ENCODE results near the gene ELN.

ELN gene

GRCh38 chr7:74093671-74094223 lies 65.8 kb downstream of the ELN start:
- peak in 1 of 3 donors; percentile 12 for DNase-seq (ENCODE audit: low read depth in 3 of 3)

GRCh38 chr7:74094224-74095101 lies 66.5 kb downstream of the ELN start:
- DNase-seq (ENCODE audit: low read depth in 3 of 3), result peak; percentile 65 to 84 (median 68)

DNA sequence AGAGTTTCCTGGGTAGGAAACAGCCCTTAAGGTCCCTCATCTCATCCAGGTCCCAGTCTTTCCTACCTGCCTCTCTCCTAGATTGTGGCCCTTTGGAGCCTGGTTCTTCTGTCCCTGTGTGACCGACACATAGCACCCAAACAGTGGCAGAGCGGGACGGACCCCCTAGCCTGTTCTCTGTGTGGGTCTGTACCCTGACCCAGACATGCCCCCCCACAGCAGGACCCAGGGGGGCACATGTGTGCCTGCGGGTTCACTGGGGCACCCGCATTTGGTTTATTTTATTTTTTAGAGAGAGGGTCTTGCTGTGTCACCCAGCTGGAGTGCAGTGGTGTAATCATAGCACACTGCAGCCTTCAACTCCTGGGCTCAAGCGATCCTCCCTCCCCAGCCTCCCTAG lies 67.2 kb downstream of the ELN start:
- DNase-seq (ENCODE audit: low read depth in 3 of 3), result no peak

GRCh38 chr7:74097937-74098614 lies 70.1 kb downstream of the ELN start:
- DNase-seq (ENCODE audit: low read depth in 3 of 3), result no peak

- DNase-seq (ENCODE audit: low read depth in 3 of 3), result no peak
Measured at GRCh38 chr7:74099031-74099430, 71.1 kb downstream of the ELN start.

- no peak for DNase-seq (ENCODE audit: low read depth in 3 of 3)
Measured at GRCh38 chr7:74101061-74101681, 73.2 kb downstream of the ELN start.

DNA sequence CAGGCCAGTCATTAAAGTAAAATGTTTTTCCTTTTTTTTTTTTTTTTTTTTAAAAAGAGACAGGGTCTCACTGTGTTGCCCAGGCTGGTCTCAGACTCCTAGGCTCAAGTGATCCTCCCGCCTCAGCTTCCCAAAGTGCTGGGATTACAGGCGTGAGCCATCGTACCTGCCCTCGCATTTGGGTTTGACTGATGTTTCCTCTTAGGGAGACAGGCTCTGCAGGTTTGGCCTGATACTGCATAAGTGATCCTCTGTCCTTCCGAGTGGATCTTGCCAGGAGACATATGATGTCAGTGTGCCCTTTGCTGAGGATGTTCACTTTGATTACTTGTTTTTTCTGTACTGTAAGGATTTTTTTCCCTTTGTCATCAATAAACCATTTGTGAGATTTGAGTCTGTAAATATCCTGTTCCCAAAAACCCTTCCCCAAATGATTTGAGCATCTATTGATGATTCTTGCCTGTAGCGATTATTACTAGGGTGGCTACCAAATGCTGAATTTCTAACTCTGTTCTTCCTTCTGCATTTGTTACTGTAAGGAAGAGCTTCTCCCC lies 75.3 kb downstream of the ELN start:
- DNase-seq (ENCODE audit: low read depth in 3 of 3), result no peak

DNA sequence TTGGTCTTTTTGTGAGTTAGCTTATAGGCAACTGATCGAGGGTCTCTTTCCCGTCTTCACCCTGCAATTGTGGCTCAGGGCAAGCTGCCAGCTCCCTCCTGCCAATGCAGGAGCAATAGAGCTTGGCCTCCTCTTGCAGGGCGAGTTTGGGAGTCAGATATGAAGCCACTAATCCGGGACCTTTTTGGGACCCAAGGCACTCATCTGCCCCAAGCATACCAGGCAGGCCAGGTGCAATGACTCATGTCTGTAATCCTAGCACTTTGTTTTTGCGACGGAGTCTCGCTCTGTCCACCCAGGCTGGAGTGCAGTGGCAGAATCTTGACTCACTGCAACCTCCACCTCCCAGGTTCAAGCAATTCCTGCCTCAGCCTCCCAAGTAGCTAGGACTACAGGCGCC lies 76.7 kb downstream of the ELN start:
- DNase-seq (ENCODE audit: low read depth in 3 of 3), result no peak

DNA sequence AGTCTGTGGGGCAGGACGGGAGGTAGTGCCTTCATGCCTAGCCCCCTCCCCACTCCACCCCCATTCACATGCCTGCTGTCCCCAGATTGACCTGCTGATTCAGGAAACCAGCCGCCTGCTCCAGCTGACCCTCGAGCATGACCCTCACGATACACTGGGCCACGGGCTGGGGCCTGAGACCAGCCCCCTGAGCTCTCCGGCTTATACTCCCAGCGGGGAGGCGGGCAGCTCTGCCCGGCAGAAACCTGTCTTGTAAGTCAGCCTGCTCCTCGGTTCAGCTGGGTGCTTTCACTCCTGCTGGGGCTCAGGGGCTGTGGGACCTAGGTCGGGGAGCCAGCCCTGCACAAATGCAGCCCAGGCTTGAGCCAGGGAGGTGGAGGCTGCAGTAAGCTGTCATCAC lies 78.0 kb downstream of the ELN start:
- DNase-seq (ENCODE audit: low read depth in 3 of 3), result no peak

DNA sequence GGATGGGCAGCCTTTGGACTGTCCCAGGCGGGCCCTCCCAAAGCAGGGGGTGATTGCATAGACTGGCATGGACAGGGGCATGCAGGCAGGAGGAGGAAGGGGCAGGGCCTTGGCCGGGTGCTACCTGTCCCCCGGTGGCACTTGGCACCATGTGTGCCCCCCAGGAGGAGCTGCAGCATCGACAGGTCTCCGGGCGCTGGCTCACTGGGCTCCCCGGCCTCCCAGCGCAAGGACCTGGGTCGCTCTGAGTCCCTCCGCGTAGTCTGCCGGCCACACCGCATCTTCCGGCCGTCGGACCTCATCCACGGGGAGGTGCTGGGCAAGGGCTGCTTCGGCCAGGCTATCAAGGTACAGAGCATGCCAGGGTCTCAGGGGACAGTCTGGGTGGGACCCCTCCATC lies 78.9 kb downstream of the ELN start:
- no peak for DNase-seq (ENCODE audit: low read depth in 3 of 3)

GRCh38 chr7:74115326-74115725 lies 87.4 kb downstream of the ELN start:
- no peak for DNase-seq (ENCODE audit: low read depth in 3 of 3)

DNA sequence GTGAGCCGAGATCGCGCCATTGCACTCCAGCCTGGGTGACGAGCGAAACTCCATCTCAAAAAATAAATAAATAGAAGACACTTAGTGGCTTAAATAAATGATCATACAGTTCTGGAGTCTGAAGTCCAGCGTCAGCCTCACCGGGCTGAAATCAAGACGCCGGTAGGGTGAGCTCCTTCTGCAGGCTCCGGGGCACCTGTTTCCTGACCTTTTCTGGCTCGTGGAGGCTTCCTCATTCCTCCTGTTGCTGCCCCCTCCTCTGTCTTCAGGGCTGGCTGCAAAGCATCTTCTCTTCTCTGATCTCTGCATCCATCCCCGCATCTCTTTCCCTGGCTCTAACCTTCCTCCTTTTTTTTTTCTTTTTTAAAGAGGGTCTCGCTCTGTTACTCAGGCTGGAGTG lies 88.4 kb downstream of the ELN start:
- DNase-seq (ENCODE audit: low read depth in 3 of 3), result no peak
